ENCODE data around the gene CDH4. TPM values are rescaled to one million over a fixed set of nuclear protein-coding genes. Genes with fewer than 3 reads are reported as not detected.

The CDH4 gene
- total RNA-seq, 1 experiment from 2014 or later: 5.3 TPM

DNA sequence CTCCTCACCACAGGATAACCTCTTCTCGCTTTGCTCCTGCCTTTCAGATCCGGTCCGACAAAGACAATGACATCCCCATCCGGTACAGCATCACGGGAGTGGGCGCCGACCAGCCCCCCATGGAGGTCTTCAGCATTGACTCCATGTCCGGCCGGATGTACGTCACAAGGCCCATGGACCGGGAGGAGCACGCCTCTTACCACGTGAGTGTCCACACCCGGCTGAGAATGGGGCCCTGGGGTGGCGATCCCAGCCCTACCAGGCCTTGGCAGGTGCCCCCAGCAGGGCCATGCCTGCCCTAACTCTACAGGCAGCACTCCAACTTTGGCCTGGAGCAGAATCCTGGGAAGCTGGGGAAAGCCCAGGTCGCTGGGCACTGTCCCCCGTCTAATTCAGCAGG, 592.6 kb downstream of the CDH4 start:
- Mint-ChIP-seq H3K4me1 (no peaks in the 10 kb centered on the region), H3K36me3 (peaks cover 4% of the 10 kb centered on the region; the same call in 1 of the 2 replicates), H3K27ac (no peak overlapping the region), H3K9me3 (peaks cover 11% of the 10 kb centered on the region), H3K4me3 (no peak overlapping the region), H3K27me3 (ENCODE audit: low read depth) (peaks cover 16% of the 10 kb centered on the region)
- POLR2A ChIA-PET: no interaction called here
- DNase-seq (ENCODE audit: low spot score): no peak
- CTCF ChIA-PET: interaction anchor here (1.8 kb wide), 1 partner anchor 31 kb away, joined by 3 read pairs; no protein-coding TSS in a partner anchor
- TF ChIP-seq JAZF1 (CRISPR knock-in tag; IDR thresholded peaks at IDR 0.05) (no peak), ESRRA (CRISPR knock-in tag; IDR thresholded peaks at IDR 0.05; ENCODE audit: borderline replicate concordance) (no peak)
- no peak for ATAC-seq

DNA sequence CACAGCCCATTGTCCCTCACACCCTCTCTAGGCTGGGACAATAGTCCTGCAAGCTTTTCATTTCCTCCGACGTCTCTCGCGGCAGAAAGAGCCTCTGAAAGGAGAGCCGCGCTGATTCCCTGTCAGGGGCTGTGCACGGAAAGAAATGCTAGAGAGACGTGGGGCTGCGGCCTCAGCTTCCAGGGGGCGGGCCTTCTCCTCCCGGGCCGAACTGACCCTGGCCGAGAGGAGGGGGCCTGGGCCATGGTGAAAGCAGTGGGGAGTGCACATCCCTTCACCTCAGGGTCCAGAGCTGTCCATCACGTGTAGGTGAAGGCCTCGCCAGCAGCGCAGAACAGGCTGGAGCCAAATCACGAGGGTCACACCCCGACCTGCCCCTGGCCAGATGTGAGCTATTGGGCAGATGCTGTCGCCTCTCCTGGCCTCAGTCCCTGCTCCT, 593.2 kb downstream of the CDH4 start:
- peaks cover 4% of the 10 kb centered on the region; the same call in 1 of the 2 replicates for H3K36me3 Mint-ChIP-seq
- ATAC-seq (no peak), DNase-seq (ENCODE audit: low spot score) (no peak)
- no peak overlapping the region for H3K4me3 Mint-ChIP-seq
- H3K27me3 Mint-ChIP-seq (ENCODE audit: low read depth): peaks cover 21% of the 10 kb centered on the region
- CTCF ChIA-PET: interaction anchor here (1.8 kb wide), 1 partner anchor 31 kb away, joined by 3 read pairs; no protein-coding TSS in a partner anchor
- POLR2A ChIA-PET: no interaction called here
- H3K27ac Mint-ChIP-seq: no peak overlapping the region
- H3K4me1 Mint-ChIP-seq: no peaks in the 10 kb centered on the region
- TF ChIP-seq EMX1 (CRISPR knock-in tag; IDR thresholded peaks at IDR 0.05): no peak
- TF ChIP-seq CDX4 (CRISPR knock-in tag; IDR thresholded peaks at IDR 0.05; ENCODE audit: borderline replicate concordance): no peak
- TF ChIP-seq HMGXB4 (CRISPR knock-in tag; IDR thresholded peaks at IDR 0.05): no peak
- TF ChIP-seq, protein P1, sequence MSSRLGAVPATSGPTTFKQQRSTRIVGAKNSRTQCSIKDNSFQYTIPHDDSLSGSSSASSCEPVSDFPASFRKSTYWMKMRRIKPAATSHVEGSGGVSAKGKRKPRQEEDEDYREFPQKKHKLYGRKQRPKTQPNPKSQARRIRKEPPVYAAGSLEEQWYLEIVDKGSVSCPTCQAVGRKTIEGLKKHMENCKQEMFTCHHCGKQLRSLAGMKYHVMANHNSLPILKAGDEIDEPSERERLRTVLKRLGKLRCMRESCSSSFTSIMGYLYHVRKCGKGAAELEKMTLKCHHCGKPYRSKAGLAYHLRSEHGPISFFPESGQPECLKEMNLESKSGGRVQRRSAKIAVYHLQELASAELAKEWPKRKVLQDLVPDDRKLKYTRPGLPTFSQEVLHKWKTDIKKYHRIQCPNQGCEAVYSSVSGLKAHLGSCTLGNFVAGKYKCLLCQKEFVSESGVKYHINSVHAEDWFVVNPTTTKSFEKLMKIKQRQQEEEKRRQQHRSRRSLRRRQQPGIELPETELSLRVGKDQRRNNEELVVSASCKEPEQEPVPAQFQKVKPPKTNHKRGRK (CRISPR knock-in tag; IDR thresholded peaks at IDR 0.05; ENCODE audit: borderline replicate concordance): no peak
- TF ChIP-seq NFE2L1 (CRISPR knock-in tag; IDR thresholded peaks at IDR 0.05): no peak
- TF ChIP-seq NFYB (CRISPR knock-in tag; conservative IDR thresholded peaks at IDR 0.05; ENCODE audit: low read depth): no peak
- no peak for TF ChIP-seq HMGA2 (CRISPR knock-in tag; IDR thresholded peaks at IDR 0.05)
- no peak for TF ChIP-seq ZNF138 (CRISPR knock-in tag; conservative IDR thresholded peaks at IDR 0.05)
- TF ChIP-seq, protein P2, sequence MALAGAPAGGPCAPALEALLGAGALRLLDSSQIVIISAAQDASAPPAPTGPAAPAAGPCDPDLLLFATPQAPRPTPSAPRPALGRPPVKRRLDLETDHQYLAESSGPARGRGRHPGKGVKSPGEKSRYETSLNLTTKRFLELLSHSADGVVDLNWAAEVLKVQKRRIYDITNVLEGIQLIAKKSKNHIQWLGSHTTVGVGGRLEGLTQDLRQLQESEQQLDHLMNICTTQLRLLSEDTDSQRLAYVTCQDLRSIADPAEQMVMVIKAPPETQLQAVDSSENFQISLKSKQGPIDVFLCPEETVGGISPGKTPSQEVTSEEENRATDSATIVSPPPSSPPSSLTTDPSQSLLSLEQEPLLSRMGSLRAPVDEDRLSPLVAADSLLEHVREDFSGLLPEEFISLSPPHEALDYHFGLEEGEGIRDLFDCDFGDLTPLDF (CRISPR knock-in tag; IDR thresholded peaks at IDR 0.05): no peak
- TF ChIP-seq, protein P3, sequence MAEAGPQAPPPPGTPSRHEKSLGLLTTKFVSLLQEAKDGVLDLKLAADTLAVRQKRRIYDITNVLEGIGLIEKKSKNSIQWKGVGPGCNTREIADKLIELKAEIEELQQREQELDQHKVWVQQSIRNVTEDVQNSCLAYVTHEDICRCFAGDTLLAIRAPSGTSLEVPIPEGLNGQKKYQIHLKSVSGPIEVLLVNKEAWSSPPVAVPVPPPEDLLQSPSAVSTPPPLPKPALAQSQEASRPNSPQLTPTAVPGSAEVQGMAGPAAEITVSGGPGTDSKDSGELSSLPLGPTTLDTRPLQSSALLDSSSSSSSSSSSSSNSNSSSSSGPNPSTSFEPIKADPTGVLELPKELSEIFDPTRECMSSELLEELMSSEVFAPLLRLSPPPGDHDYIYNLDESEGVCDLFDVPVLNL (CRISPR knock-in tag; IDR thresholded peaks at IDR 0.05; ENCODE audit: borderline replicate concordance, low read depth): no peak
- TF ChIP-seq, protein P4, sequence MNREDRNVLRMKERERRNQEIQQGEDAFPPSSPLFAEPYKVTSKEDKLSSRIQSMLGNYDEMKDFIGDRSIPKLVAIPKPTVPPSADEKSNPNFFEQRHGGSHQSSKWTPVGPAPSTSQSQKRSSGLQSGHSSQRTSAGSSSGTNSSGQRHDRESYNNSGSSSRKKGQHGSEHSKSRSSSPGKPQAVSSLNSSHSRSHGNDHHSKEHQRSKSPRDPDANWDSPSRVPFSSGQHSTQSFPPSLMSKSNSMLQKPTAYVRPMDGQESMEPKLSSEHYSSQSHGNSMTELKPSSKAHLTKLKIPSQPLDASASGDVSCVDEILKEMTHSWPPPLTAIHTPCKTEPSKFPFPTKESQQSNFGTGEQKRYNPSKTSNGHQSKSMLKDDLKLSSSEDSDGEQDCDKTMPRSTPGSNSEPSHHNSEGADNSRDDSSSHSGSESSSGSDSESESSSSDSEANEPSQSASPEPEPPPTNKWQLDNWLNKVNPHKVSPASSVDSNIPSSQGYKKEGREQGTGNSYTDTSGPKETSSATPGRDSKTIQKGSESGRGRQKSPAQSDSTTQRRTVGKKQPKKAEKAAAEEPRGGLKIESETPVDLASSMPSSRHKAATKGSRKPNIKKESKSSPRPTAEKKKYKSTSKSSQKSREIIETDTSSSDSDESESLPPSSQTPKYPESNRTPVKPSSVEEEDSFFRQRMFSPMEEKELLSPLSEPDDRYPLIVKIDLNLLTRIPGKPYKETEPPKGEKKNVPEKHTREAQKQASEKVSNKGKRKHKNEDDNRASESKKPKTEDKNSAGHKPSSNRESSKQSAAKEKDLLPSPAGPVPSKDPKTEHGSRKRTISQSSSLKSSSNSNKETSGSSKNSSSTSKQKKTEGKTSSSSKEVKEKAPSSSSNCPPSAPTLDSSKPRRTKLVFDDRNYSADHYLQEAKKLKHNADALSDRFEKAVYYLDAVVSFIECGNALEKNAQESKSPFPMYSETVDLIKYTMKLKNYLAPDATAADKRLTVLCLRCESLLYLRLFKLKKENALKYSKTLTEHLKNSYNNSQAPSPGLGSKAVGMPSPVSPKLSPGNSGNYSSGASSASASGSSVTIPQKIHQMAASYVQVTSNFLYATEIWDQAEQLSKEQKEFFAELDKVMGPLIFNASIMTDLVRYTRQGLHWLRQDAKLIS (CRISPR knock-in tag; IDR thresholded peaks at IDR 0.05; ENCODE audit: borderline replicate concordance): no peak
- no peak for TF ChIP-seq ESRRA (CRISPR knock-in tag; IDR thresholded peaks at IDR 0.05; ENCODE audit: borderline replicate concordance)
- no peak for TF ChIP-seq PRDM15 (CRISPR knock-in tag; IDR thresholded peaks at IDR 0.05)
- TF ChIP-seq, protein P5, sequence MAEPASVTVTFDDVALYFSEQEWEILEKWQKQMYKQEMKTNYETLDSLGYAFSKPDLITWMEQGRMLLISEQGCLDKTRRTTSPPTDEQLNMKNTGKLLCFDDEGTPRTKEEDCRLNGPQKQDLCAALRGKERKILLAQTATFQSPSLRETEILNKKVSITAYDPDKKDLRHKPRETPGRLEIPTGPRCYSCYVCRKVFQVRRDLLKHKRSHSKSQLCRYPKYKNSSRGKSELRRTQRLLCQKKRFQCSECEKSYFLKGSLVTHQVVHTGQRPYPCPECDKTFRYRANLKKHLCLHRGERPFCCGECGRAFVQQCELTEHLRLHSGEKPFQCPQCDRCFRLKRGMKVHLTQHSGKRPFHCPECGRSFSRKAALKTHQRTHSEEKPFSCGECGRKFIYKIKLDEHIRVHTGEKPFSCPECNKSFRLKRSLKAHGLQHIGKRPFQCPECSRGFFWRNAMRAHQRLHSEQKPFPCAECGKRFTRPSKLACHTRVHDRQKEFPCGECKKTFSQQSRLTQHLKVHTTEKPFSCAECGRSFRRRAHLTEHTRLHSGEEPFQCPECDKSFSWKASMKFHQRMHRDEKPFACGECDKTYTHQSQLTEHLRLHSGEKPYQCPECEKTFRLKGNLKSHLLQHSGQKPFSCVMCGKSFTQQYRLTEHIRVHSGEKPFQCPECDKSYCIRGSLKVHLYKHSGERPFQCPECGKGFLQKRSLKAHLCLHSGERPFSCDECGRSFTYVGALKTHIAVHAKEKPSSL (CRISPR knock-in tag; conservative IDR thresholded peaks at IDR 0.05): no peak
- peaks cover 11% of the 10 kb centered on the region for H3K9me3 Mint-ChIP-seq
